Suprapubic skin (tissue), 4 donors: ENCODE data around the gene ADAR.

Experiments used
- CTCF ChIP-seq, 2 donors: fragments of 200-600 bp in 1 of 2; fragments of 450-650 bp in 1 of 2; sonication (generic) in 1 of 2; IDR thresholded peaks; one replicate each; pipeline ENCODE4 v1.5.1; 2016 to 2019; ENCODE audit warnings: antibody characterized with exemption in 2 of 2, mild to moderate bottlenecking in 1 of 2, moderate library complexity in 1 of 2
- POLR2A ChIP-seq, 2 donors: fragments of 450-650 bp; IDR thresholded peaks; one replicate each; pipeline ENCODE4 v1.6.1; 2017; ENCODE audit warnings: antibody characterized with exemption in 2 of 2, mild to moderate bottlenecking in 2 of 2, moderate library complexity in 2 of 2
- POLR2AphosphoS5 ChIP-seq, 3 donors: sonication (generic); formaldehyde crosslinking; IDR thresholded peaks; one replicate each; pipeline ENCODE4 v1.6.1; 2017; ENCODE audit warnings: antibody characterized with exemption in 3 of 3

GRCh38 chr1:154590756-154591155, 17.2 kb downstream of the ADAR start:
- TF ChIP-seq CTCF (IDR thresholded peaks at IDR 0.05) (no peak), POLR2A (IDR thresholded peaks at IDR 0.05) (no peak), POLR2AphosphoS5 (IDR thresholded peaks at IDR 0.05) (no peak)
